Forelimb muscle (tissue), 1 donor: ENCODE measurements around the gene PGBD5. TPM values are rescaled to one million over a fixed set of nuclear protein-coding genes. Genes with fewer than 3 reads are reported as not detected.

Experiments used
- DNase-seq: peaks from one replicate; pipeline ENCODE4 v3.0.0-alpha.2; 2013; ENCODE audit warnings: low read depth
- polyA plus RNA-seq: library from polyadenylated mRNA; unstranded; fragments of 120-200 nt; gene quantifications from one replicate; pipeline ENCODE4 v1.2.1, GENCODE V29; 2013; ENCODE audit not compliant: insufficient read length

Gene PGBD5
- polyA plus RNA-seq, 1 donor, result 13.5 TPM

GRCh38 chr1:230348386-230349019 lies 77.6 kb downstream of the PGBD5 start:
- DNase-seq, result no peak

GRCh38 chr1:230347896-230348295 lies 78.2 kb downstream of the PGBD5 start:
- no peak for DNase-seq

- no peak for DNase-seq
These were observed 80.8 kb downstream of the PGBD5 start for GRCh38 chr1:230345139-230345885.

- no peak for DNase-seq
These were observed 83.4 kb downstream of the PGBD5 start for GRCh38 chr1:230342699-230343098.

- DNase-seq, result no peak
These were observed 84.1 kb downstream of the PGBD5 start for GRCh38 chr1:230342019-230342418.

- no peak for DNase-seq
These were observed 85.0 kb downstream of the PGBD5 start for GRCh38 chr1:230341162-230341546.

GRCh38 chr1:230340526-230341161 lies 85.5 kb downstream of the PGBD5 start:
- DNase-seq, result no peak

- no peak for DNase-seq
These were observed 87.1 kb downstream of the PGBD5 start for GRCh38 chr1:230339033-230339432.

GRCh38 chr1:230337266-230337665 lies 88.9 kb downstream of the PGBD5 start:
- no peak for DNase-seq

GRCh38 chr1:230335861-230336522 lies 90.1 kb downstream of the PGBD5 start:
- no peak for DNase-seq

- DNase-seq, result no peak
These were observed 91.7 kb downstream of the PGBD5 start for GRCh38 chr1:230334447-230334837.

- no peak for DNase-seq
These were observed 92.3 kb downstream of the PGBD5 start for GRCh38 chr1:230333590-230334446.

- no peak for DNase-seq
These were observed 93.5 kb downstream of the PGBD5 start for GRCh38 chr1:230332575-230333066.

GRCh38 chr1:230332061-230332460 lies 94.1 kb downstream of the PGBD5 start:
- DNase-seq, result no peak

- no peak for DNase-seq
These were observed 96.0 kb downstream of the PGBD5 start for GRCh38 chr1:230330157-230330556.

GRCh38 chr1:230328342-230329015 lies 97.7 kb downstream of the PGBD5 start:
- no peak for DNase-seq

- no peak for DNase-seq
These were observed 98.2 kb downstream of the PGBD5 start for GRCh38 chr1:230327892-230328284.

- no peak for DNase-seq
These were observed 98.9 kb downstream of the PGBD5 start for GRCh38 chr1:230326971-230327891.

GRCh38 chr1:230323686-230324085 lies 102.4 kb downstream of the PGBD5 start:
- no peak for DNase-seq
